GM12865 (cell line): Measurements from ENCODE around the gene THRAP3.
"Not testable (repeated sequence)": the region's sequence is repeated elsewhere in the genome, so short reads cannot be mapped to it uniquely, and the experiment has no call there.

Source experiments
- DNase-seq: peaks from one replicate; pipeline ENCODE4 v3.0.0; 2010; ENCODE audit warnings: low read depth
- H3K4me3 ChIP-seq: 2 replicates; pipeline ENCODE4 v1.5.1; 2011; ENCODE audit warnings: mild to moderate bottlenecking, low read depth, low read length, control low read depth
- CTCF ChIP-seq: IDR thresholded peaks from 2 replicates; pipeline ENCODE4 v1.5.1; 2011; ENCODE audit warnings: low read length, control low read depth, low read depth, inconsistent platforms; ENCODE audit not compliant: insufficient read depth; ENCODE audit errors: missing control alignments

THRAP3 gene

DNA sequence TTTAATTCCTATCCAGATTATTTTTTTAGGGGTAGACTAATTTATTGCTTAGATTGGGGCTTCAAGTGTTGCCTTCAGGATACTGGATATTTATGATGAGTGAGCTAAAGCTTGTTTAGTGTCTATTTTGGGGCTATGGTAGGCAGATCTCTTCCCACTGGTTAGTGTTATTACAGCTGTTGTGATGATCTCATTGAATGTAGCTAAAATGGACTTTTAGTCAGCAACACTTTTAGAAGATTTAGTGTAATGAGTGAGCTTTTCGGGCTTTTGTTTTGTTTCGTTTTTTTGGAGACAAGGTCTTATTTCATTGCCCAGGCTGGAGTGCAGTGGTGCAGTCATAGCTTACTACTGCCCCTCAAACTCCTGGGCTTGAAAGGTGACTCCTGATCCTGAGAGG, 14.2 kb downstream of the THRAP3 start:
- no peak for DNase-seq
- TF ChIP-seq CTCF = no peak
- no peak overlapping the region for H3K4me3 ChIP-seq

DNA sequence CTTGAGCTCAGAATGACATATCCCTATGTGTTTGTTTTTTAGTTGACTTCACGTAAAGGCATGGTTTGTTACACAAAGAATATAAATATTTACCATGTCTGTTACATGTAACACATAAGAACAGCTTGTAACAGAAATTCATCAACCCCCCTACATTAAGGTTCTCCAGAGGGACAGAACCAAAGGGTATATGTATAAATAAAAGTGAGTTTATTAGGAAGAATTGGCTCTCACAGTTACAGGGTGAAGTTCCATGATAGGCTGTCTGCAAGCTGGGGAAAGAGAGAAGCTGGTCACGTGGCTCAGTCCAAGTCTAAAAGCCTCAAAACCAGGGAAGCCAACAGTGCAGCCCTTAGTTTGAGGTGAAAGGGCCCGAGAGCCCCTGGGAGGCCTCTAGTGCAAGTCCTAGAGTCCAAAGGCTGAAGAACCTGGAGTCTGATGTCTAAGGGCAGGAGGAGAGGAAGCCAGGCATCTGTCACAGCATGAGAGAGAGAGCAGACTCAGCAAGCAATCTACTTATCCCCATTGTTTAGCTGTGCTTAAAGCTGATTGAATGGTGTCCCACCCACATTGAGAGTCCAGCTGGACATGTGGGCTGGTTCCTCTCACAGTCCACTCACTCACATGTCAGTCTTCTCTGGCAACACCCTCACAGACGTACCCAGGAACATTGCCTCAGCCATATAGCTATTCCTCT, 15.8 kb downstream of the THRAP3 start:
- no peak overlapping the region for H3K4me3 ChIP-seq
- TF ChIP-seq CTCF = no peak
- DNase-seq = no peak

- TF ChIP-seq CTCF = no peak
These were observed 23.3 kb downstream of the THRAP3 start for GRCh38 chr1:36247538-36247937.

DNA sequence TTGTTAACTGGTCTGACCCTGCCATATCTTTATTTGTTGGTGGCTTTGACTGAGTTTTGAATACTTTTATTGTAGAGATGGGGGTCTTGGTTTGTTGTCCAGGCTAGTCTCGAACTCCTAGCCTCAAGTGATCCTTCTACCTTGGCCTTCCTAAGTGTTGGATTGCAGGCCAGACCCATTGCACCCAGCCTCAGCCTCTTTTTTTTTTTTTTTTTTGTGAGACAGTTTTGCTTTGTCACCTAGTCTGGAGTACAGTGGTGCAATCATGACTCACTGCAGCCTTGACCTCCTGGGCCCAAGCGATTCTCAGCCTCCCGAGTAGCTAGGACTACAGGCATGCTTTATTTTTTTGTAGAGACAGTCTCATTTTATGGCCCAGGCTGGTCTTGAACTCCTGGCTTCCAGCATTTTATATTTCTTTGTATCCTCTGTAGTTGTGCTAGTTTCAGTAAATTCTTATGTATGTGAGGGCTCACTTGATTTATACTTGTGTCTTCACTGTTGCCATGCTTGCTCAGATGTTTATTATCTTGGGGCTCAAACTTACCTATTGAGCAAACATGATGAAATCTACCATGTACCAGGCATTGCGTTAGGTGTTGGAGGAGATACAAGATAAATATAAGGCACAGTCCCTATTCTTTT, 24.1 kb downstream of the THRAP3 start:
- DNase-seq = no peak
- no peak for TF ChIP-seq CTCF
- no peak overlapping the region for H3K4me3 ChIP-seq

More at GRCh38 chr1:36247538-36247937, 23.3 kb downstream of the THRAP3 start:
- no peak for DNase-seq
- no peak overlapping the region for H3K4me3 ChIP-seq

GRCh38 chr1:36251794-36252481, 27.7 kb downstream of the THRAP3 start:
- TF ChIP-seq CTCF = no peak
- no peak overlapping the region for H3K4me3 ChIP-seq
- DNase-seq = no peak

GRCh38 chr1:36252482-36252824, 28.2 kb downstream of the THRAP3 start:
- H3K4me3 ChIP-seq, DNase-seq: not testable (repeated sequence)

DNA sequence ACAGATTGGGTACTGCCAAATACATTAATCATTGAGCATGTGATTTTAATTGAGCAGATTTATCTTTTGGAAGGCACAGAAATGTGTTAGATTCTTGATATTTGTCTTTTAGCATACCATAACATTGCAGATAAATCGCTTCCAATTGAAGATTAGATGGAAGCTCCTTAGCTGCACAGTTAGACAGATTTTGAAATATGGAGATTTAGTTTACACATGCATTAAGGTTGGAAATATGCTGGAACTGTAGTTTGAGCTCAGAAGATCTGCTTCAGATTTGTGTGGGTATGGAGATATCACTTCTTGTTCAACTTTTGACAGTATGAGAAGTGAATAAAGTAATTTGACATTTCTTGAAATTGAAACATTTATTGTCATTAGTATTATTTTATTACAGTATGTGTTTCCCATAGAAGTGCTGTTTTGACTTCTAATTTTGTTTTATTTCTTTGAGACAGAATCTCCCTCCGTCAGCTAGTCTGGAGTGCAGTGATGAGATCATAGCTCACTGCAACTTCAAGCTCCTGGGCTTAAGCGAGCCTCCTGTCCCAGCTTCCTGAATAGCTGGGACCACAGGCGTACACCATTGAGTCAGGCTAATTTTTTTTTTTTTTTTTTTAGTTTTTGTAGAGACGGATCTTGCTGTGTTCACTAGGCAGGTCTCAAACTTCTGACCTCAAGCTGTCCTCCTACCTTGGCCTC, 29.1 kb downstream of the THRAP3 start:
- no peak for DNase-seq
- no peak overlapping the region for H3K4me3 ChIP-seq
- no peak for TF ChIP-seq CTCF
